Airway epithelial cell (primary cell): ENCODE measurements around the gene GAL. TPM values are rescaled to one million over a fixed set of nuclear protein-coding genes. Genes with fewer than 3 reads are reported as not detected.

Experiments used
- total RNA-seq: library from RNA; depleted of rRNA; stranded (reverse); fragments of >200 nt; gene quantifications from 2 replicates; pipeline ENCODE4 v1.2.3, GENCODE V29; 2015

The GAL gene, protein sequence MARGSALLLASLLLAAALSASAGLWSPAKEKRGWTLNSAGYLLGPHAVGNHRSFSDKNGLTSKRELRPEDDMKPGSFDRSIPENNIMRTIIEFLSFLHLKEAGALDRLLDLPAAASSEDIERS
- total RNA-seq, result 7.4 and 8.5 TPM in 2 replicates

GRCh38 chr11:68684385-68685356 is at the start of gene GAL:
Gene GAL, plus strand, starts transcription at chr11:68684544. Its CDS starts 380 bp downstream, at chr11:68684924.

Other genes with a start within 250 kb of the GAL start
- gene PPP6R3, start 223.8 kb upstream of the GAL start, total RNA-seq, result 63.6 and 77.2 TPM in 2 replicates
- gene TESMIN, start 67.0 kb downstream of the GAL start, total RNA-seq, result 1.4 and 9.6 TPM in 2 replicates
- gene CPT1A, start 157.4 kb downstream of the GAL start, total RNA-seq, result 9.2 and 12.3 TPM in 2 replicates
- 87.5 and 101 TPM in 2 replicates for gene MRPL21, start 219.3 kb downstream of the GAL start, total RNA-seq
- gene IGHMBP2, start 219.3 kb downstream of the GAL start, total RNA-seq, result 9.7 and 13.9 TPM in 2 replicates